Brain microvascular endothelial cell (primary cell): Measurements from ENCODE around the gene RUVBL2.
"Not testable (repeated sequence)": the region's sequence is repeated elsewhere in the genome, so short reads cannot be mapped to it uniquely, and the experiment has no call there.

Experiments
- DNase-seq: peaks from one replicate; pipeline ENCODE4 v3.0.0-alpha.2; 2020
- H3K27ac ChIP-seq: fragments of 250-450 bp; sonication (Bioruptor Pico); 2 replicates; pipeline ENCODE4 v1.5.1; 2020; ENCODE audit warnings: mild to moderate bottlenecking, moderate library complexity
- H3K27me3 ChIP-seq: fragments of 250-450 bp; sonication (Bioruptor Pico); replicated peaks from 2 replicates; pipeline ENCODE4 v1.5.1; 2020; ENCODE audit warnings: mild to moderate bottlenecking
- H3K36me3 ChIP-seq: fragments of 250-450 bp; sonication (Bioruptor Pico); replicated peaks from 2 replicates; pipeline ENCODE4 v1.5.1; 2020; ENCODE audit warnings: mild to moderate bottlenecking
- H3K4me3 ChIP-seq: 2 replicates; pipeline ENCODE4 v1.5.1; 2011; ENCODE audit warnings: low read depth, mild to moderate bottlenecking, control low read depth, low read length, moderate library complexity
- CTCF ChIP-seq: IDR thresholded peaks from 2 replicates; pipeline ENCODE4 v1.5.1; 2011; ENCODE audit warnings: low read depth, mild to moderate bottlenecking, moderate library complexity, low read length, control low read depth, inconsistent platforms; ENCODE audit errors: missing control alignments
- in situ Hi-C: cut with HindIII; loops from 2 replicates; pipeline ENCODE4 v1.10.0; 2017; ENCODE audit warnings: low sequenced_read_pairs, low pct_ligation_motif_present

The RUVBL2 gene

GRCh38 chr19:49031642-49032301 lies 38.1 kb downstream of the RUVBL2 start, which contains the start of gene CGB2:
Gene CGB2, plus strand, starts transcription at chr19:49031890. Its CDS starts 206 bp downstream, at chr19:49032096.
- H3K36me3 ChIP-seq, in situ Hi-C loops, H3K27ac ChIP-seq, H3K27me3 ChIP-seq, H3K4me3 ChIP-seq: not testable (repeated sequence)
- TF ChIP-seq CTCF, result peak; percentile 54
- peak; percentile 12 for DNase-seq

GRCh38 chr19:49036815-49037214 lies 43.1 kb downstream of the RUVBL2 start, which contains the start of gene CGB1:
Gene CGB1, minus strand, starts transcription at chr19:49036895. Its CDS starts 184 bp downstream, at chr19:49036711.
- DNase-seq, in situ Hi-C loops: not testable (repeated sequence)

GRCh38 chr19:49038111-49038510 lies 44.4 kb downstream of the RUVBL2 start:
- in situ Hi-C loops, H3K36me3 ChIP-seq, H3K4me3 ChIP-seq, DNase-seq, H3K27ac ChIP-seq, H3K27me3 ChIP-seq: not testable (repeated sequence)

More at GRCh38 chr19:49036815-49037214, 43.1 kb downstream of the RUVBL2 start, which contains the start of gene CGB1:
- not testable (repeated sequence) for H3K27me3 ChIP-seq, H3K4me3 ChIP-seq, H3K36me3 ChIP-seq, H3K27ac ChIP-seq
- TF ChIP-seq CTCF, result peak; percentile 73

- H3K27me3 ChIP-seq, H3K4me3 ChIP-seq, H3K36me3 ChIP-seq, in situ Hi-C loops: not testable (repeated sequence)
- peak overlapping the region; percentile 31 for H3K27ac ChIP-seq
- DNase-seq, result peak; percentile 72
Measured at GRCh38 chr19:49038557-49039276, 45.0 kb downstream of the RUVBL2 start.

- DNase-seq, H3K36me3 ChIP-seq, H3K27ac ChIP-seq, H3K4me3 ChIP-seq, H3K27me3 ChIP-seq, in situ Hi-C loops: not testable (repeated sequence)
Measured at GRCh38 chr19:49039736-49040135, 46.0 kb downstream of the RUVBL2 start.

- Histone ChIP-seq H3K4me3 (no peak overlapping the region), H3K27me3 (no peaks in the 10 kb centered on the region), H3K36me3 (no peaks in the 10 kb centered on the region), H3K27ac (no peak overlapping the region)
- no peak for TF ChIP-seq CTCF
- in situ Hi-C loops, result no loop called here
- peak; percentile 47 for DNase-seq
Measured at GRCh38 chr19:49042177-49042576, 48.5 kb downstream of the RUVBL2 start.

GRCh38 chr19:49042666-49043065 lies 49.0 kb downstream of the RUVBL2 start:
- H3K36me3 ChIP-seq, in situ Hi-C loops, H3K4me3 ChIP-seq, H3K27me3 ChIP-seq, H3K27ac ChIP-seq, DNase-seq: not testable (repeated sequence)

- in situ Hi-C loops, H3K36me3 ChIP-seq, H3K27ac ChIP-seq, DNase-seq, H3K4me3 ChIP-seq, H3K27me3 ChIP-seq: not testable (repeated sequence)
Measured at GRCh38 chr19:49043548-49043947, 49.9 kb downstream of the RUVBL2 start, which contains the start of gene CGB5. Gene CGB5, plus strand, starts transcription at chr19:49043848. Its CDS starts 362 bp downstream, at chr19:49044210.

GRCh38 chr19:49049011-49049410 lies 55.3 kb downstream of the RUVBL2 start, which contains the start of gene CGB8:
Gene CGB8, minus strand, starts transcription at chr19:49049111. Its CDS starts 372 bp downstream, at chr19:49048739.
- in situ Hi-C loops, H3K27ac ChIP-seq: not testable (repeated sequence)

GRCh38 chr19:49049834-49050233 lies 56.1 kb downstream of the RUVBL2 start:
- in situ Hi-C loops, H3K27ac ChIP-seq, H3K36me3 ChIP-seq, H3K4me3 ChIP-seq, DNase-seq, H3K27me3 ChIP-seq: not testable (repeated sequence)

More at GRCh38 chr19:49049011-49049410, 55.3 kb downstream of the RUVBL2 start, which contains the start of gene CGB8:
- H3K4me3 ChIP-seq, H3K36me3 ChIP-seq, H3K27me3 ChIP-seq, DNase-seq: not testable (repeated sequence)
